Measurements from ENCODE around the gene ALKBH5.

DNA sequence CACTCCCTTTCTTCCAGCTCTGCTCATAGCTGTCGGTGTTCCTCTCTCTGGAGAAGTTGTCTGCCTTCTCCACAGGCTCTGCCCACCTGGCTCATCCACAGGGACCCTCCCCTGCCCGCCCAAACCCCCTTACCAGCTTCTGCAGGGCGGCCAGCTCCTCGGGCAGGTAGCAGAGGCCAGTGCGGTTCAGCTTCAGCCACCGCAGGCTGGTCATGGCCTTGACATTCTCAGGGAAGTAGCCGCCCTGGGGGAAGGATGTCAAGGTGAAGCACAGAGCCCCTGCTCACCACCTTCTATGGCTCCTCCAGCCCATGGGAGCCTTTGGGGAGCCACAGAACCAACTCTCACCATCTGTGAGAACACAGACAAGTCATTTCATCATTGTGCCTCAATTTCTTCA, 73.1 kb downstream of the ALKBH5 start:
- TF ChIP-seq CTCF (conservative IDR thresholded peaks at IDR 0.05; ENCODE audit: low read length), result no peak
- no peak for TF ChIP-seq EZH2phosphoT487 (IDR thresholded peaks at IDR 0.05; ENCODE audit: borderline replicate concordance, low read depth, low read length)

Measured in OCI-LY7 (cell line).